A204.1 (cell line): ENCODE results near the gene CAMTA1.

Experiments used
- FAIRE-seq: peaks from 2 replicates; lab custom pipeline; 2012; peaks lifted over from hg19 to GRCh38; lab: Jason Lieb, UNC

Gene CAMTA1

GRCh38 chr1:7503691-7504437, 718.6 kb downstream of the CAMTA1 start:
- FAIRE-seq: no peak

GRCh38 chr1:7504438-7504720, 719.1 kb downstream of the CAMTA1 start:
- no peak for FAIRE-seq

- FAIRE-seq: no peak
These were observed 720.0 kb downstream of the CAMTA1 start for GRCh38 chr1:7505094-7505770.

GRCh38 chr1:7505771-7506453, 720.7 kb downstream of the CAMTA1 start:
- FAIRE-seq: no peak

- FAIRE-seq: no peak
These were observed 721.4 kb downstream of the CAMTA1 start for GRCh38 chr1:7506454-7507284.

- FAIRE-seq: no peak
These were observed 722.2 kb downstream of the CAMTA1 start for GRCh38 chr1:7507285-7508019.

GRCh38 chr1:7508052-7508933, 723.0 kb downstream of the CAMTA1 start:
- no peak for FAIRE-seq

- no peak for FAIRE-seq
These were observed 723.8 kb downstream of the CAMTA1 start for GRCh38 chr1:7508934-7509519.

GRCh38 chr1:7509598-7509997, 724.3 kb downstream of the CAMTA1 start:
- FAIRE-seq: no peak

GRCh38 chr1:7510389-7510931, 725.2 kb downstream of the CAMTA1 start:
- no peak for FAIRE-seq

- FAIRE-seq: no peak
These were observed 726.1 kb downstream of the CAMTA1 start for GRCh38 chr1:7511381-7511780.

- no peak for FAIRE-seq
These were observed 727.8 kb downstream of the CAMTA1 start for GRCh38 chr1:7513081-7513480.

GRCh38 chr1:7515175-7515574, 729.9 kb downstream of the CAMTA1 start:
- no peak for FAIRE-seq

GRCh38 chr1:7515904-7516303, 730.6 kb downstream of the CAMTA1 start:
- FAIRE-seq: no peak

GRCh38 chr1:7516341-7516740, 731.1 kb downstream of the CAMTA1 start:
- no peak for FAIRE-seq

GRCh38 chr1:7516929-7517328, 731.7 kb downstream of the CAMTA1 start:
- FAIRE-seq: no peak

- no peak for FAIRE-seq
These were observed 732.5 kb downstream of the CAMTA1 start for GRCh38 chr1:7517611-7518330.

- FAIRE-seq: no peak
These were observed 733.2 kb downstream of the CAMTA1 start for GRCh38 chr1:7518411-7518810.

GRCh38 chr1:7519181-7519860, 734.1 kb downstream of the CAMTA1 start:
- FAIRE-seq: no peak
